Frontal cortex (tissue), 4 donors: Measurements from ENCODE around the gene AATF. TPM values are rescaled to one million over a fixed set of nuclear protein-coding genes. Genes with fewer than 3 reads are reported as not detected.

ENCODE experiments used
- DNase-seq, 2 donors: peaks; one replicate each; pipeline ENCODE4 v3.0.0; 2012; ENCODE audit warnings: low spot score in 2 of 2
- FAIRE-seq: peaks from 2 replicates; lab custom pipeline; 2012; peaks lifted over from hg19 to GRCh38; lab: Jason Lieb, UNC
- total RNA-seq: library from RNA; depleted of rRNA; stranded (reverse); fragments of >200 nt; gene quantifications from one replicate; pipeline ENCODE4 v1.2.3, GENCODE V29; 2014
- donor health status: control.
- donor health status: control.
- donor health status: control.

AATF gene
- total RNA-seq, 1 donor from 2014 or later = 21.2 TPM

GRCh38 chr17:36929851-36930582 lies 18.7 kb upstream of the AATF start:
- FAIRE-seq (no peak), DNase-seq (no peak)

GRCh38 chr17:36930583-36930900 lies 18.2 kb upstream of the AATF start:
- DNase-seq (peak in 1 of 2 donors; percentile 19), FAIRE-seq (no peak)

GRCh38 chr17:36931096-36931696 lies 17.6 kb upstream of the AATF start:
- DNase-seq (peak in 1 of 2 donors; percentile 26), FAIRE-seq (no peak)

DNA sequence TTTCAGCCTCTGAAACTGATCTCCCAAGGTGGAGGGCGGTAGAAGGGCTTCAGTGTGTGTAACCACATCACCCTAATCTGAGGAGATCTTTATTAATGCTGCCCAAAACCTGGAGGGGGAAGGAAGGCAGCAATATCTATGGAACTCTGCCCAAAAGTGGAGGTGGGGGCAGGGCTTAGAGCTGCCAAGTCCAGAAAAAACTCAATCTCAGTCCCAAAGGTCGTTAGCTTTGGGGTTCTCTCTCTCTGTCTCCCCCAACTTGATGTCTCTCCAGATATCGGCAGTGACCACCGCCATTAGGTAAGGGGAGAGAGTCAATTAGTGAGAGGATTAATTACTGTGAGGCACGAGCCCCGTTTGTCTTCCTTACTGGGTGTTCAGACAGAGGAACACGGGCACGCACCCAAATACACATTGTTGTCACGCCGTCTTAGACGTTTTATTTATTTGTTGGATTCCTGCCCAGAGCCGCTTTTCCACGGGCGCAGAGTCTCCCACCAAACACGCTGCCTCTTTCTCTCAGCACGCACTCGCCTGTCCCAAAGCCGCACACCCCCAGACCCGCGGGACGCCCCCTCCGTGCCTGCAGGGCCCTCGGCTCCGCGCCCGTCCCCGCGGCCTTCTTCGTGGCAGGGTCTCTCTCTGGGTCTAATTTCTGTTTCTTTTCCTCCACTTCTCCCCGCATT lies 16.9 kb upstream of the AATF start:
- DNase-seq = peak in 1 of 2 donors; percentile 34
- FAIRE-seq = no peak

- DNase-seq (no peak), FAIRE-seq (no peak)
These were observed 16.4 kb upstream of the AATF start for GRCh38 chr17:36932383-36932693.

- no peak for FAIRE-seq
- peak in 1 of 2 donors; percentile 47 for DNase-seq
These were observed 15.9 kb upstream of the AATF start for GRCh38 chr17:36932694-36933511.

GRCh38 chr17:36933512-36934143 lies 15.1 kb upstream of the AATF start:
- FAIRE-seq (no peak), DNase-seq (peak in 1 of 2 donors; percentile 22)

DNA sequence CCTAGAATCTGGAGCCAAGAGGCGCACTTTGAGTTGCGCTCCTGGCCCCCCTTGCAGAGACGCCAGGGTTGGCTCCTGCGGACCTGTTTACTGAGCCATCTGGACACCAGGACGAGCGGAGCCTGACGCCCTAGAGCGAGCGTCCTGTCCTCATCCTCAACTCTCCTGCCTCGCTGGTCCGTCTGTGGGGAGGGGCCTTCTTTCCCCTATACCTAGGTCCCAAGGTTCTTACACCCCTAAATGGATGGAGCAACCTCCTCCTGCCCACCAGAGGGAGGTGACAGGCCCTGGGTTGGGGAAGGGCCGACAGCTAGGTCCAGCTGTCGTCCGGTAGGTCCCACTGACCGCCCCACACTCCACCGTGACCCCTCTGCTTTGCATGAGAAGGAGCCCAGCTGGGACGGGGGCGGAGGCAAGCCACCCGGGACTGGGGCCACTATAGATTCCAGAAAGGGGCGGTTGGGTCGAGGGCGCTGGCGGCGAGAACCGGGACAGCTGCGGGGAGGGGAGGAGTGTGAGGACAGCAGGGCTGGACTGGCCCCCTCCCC lies 14.5 kb upstream of the AATF start:
- DNase-seq (peak in 1 of 2 donors; percentile 31), FAIRE-seq (no peak)

- DNase-seq (peak in 1 of 2 donors; percentile 46), FAIRE-seq (no peak)
These were observed 13.8 kb upstream of the AATF start for GRCh38 chr17:36934692-36935630.

- FAIRE-seq (no peak), DNase-seq (peak in 1 of 2 donors; percentile 39)
These were observed 12.9 kb upstream of the AATF start for GRCh38 chr17:36935671-36936454.

DNA sequence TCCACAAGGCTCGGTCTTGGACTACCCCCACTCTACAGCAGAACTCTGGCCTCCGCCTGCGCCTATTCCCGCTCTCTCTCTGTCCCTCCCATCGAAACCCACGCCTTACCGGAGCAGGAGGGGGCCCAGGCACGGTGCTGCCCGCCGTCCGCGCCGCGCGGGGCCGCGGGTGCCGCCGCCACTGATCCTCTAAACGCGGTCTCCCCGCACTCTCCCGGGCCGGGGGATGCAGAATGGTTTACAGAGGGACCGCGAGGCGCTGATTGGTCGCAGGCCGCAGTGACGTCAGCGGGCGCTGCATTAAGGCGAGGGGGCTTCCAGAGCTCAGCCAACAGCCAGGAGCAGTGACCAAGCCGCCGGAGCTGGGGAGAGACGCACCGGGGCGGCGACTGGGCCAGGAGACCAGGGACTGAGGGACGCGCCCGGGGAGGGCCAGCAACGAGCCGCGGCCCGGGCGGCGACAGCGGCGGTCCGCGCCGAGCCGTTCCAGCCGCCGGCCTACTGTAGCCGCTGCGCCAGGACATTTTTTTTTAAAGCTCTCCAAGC lies 12.2 kb upstream of the AATF start:
- DNase-seq (peak in 1 of 2 donors; percentile 40), FAIRE-seq (no peak)

DNA sequence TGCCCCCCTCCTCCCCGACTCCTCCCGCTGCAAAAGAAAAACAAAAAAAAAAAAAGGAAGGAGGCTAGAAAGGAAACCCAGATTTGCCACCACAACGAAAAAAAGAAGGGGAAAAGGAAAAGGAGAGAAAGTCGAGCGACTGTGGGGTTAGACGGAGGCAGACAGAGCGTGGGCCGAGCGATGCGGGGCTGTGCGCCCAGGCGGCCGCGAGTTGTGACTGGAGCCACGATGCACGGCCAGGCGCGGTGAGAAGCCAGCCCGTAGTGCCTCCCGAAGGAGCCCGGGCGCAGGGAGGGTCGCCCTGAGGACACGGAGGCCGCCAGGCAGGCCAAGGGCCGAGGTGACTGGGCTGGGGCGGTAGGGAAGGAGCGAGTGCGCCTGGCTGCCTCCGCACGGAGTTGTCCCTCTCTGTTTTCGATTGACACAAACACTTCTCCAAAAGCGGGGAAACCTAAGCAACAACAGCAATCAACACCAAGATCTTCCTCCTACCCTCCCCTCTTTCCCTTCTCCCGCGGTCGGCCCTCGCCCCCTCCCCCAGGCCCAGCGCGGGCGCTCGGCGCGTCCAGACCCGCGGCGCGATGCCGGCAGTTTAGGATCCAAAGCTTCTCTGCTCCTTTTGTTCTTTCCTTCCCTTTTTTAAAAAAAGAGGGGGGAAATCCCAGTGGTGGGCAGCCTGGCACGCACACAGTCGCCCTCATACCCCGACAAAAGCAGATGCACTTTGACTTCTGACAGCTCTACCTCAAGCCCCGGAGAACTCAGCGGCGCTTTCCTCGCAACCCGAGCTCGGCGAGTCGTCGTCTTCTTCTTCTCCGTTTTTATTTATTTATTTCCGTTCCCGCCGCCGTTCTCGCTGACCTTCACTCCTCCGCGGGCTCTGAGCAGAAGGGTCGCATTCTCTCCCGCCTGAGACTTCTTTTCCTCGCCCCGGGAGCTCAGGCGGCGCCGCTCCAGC lies 11.5 kb upstream of the AATF start, which contains the start of gene LHX1:
LHX1 (plus strand) TSS at position 475 of the 958 bp plus-strand sequence. CDS start 723 bp downstream, outside the sequence.
- FAIRE-seq = no peak
- peak in 1 of 2 donors; percentile 44 for DNase-seq

DNA sequence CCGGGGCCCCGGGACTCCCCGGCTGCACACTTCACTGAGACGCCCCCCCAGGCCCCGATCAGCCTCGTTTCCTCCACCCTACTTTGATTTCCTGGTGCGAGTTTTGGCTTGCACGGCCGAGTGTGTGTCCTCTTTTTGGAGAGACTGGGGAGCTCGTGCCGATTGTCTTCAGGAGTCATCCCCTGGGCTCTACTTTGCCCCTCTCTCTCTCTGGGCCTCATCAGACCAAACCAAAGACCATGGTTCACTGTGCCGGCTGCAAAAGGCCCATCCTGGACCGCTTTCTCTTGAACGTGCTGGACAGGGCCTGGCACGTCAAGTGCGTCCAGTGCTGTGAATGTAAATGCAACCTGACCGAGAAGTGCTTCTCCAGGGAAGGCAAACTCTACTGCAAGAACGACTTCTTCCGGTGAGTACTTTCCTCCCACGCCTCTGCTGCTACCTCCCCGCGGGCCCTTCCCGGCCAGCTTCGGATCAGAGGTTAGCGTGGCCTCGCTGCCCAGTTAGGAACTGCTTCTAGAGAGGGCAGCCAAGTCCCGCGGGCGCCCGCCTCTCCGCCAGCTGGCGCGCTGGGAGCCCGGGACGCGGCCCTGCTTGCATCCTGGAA lies 10.7 kb upstream of the AATF start:
- DNase-seq (peak in 1 of 2 donors; percentile 45), FAIRE-seq (no peak)

DNA sequence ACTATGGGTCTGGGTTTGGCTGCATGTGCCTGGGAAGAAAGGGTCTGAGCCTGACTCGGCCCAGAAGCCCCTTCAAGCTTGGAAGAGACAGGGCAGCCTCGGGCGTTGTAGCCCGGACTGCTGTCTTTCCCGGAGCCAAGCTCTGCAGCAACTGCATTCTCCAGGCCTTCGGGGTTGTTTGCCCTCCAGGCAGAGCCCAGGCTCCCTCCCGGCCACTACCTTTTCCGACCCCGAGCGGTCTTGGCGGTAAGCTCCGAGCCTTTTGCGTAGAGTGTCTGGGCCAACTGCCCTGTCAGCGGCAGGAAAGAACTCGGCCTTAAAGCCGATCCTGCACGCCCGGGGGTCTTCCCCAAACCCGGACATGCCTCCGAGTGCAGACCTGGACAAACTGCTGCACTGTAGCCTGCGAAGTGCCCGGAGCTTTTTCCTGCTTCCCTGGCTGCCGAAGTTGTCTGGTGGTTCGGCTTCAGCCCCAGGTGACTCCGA lies 10.1 kb upstream of the AATF start:
- no peak for DNase-seq
- FAIRE-seq = no peak

DNA sequence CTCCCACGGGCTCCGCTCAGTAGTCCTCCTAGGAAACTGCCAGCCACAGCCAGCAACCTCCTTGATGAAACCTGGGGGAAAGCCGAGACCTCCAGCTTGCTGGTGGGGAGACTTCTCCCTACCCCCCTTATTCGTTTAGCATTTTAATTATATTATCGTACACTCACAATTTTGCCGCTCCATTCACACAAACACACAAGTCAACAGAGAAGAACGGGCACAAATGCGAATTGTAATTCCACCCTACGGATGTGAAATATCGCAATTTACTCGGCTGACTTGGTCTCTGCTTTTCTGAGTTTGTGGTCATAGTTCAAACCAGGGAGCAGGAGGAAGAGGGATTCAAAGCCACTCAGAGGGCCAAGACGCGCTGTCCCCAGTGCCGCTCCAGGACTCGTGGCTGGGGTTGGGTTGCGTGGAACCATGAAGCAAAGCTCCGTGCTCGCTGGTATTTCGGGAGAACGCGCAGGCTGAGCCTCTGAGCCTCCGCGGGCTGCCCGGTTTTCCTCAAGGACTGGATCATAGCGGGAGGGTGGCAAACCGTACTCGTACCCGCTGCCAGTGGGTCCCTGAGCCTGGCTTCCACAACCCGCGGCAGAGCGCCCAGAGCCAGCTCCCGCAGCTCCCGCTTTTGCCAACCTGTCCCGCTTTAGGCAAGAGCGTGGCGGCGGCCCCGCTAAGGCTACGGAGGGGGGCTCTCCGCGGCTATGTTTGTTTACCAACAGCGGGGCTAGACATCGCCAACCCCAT lies 9.5 kb upstream of the AATF start:
- no peak for FAIRE-seq

More for the DNA sequence above, 9.5 kb upstream of the AATF start:
- no peak for DNase-seq
